Right forelimb (tissue), 1 donor: ENCODE data around the gene DUSP19.

Source experiments
- DNase-seq: peaks from one replicate; pipeline ENCODE4 v3.0.0-alpha.2; 2018

DUSP19 gene

DNA sequence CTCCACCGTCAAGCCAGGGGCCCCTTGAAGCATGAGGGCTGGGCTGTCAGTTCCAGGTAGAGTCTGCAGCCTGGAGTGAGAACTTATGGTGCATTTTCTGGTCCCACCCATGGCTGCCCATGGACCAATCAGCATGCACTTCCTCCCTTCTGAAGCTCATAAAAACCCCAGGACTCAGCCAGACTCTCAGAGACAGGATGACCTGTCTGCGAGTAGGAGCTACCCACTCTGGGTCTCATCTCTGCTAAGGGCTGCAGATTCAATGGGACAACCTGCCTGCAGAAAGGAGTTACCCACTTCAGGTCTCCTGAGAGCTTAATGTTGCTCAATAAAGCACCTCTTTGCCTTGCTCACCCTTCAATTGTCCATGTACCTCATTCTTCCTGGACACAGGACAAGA is 9.4 kb upstream of the DUSP19 start:
- DNase-seq, result no peak

DNA sequence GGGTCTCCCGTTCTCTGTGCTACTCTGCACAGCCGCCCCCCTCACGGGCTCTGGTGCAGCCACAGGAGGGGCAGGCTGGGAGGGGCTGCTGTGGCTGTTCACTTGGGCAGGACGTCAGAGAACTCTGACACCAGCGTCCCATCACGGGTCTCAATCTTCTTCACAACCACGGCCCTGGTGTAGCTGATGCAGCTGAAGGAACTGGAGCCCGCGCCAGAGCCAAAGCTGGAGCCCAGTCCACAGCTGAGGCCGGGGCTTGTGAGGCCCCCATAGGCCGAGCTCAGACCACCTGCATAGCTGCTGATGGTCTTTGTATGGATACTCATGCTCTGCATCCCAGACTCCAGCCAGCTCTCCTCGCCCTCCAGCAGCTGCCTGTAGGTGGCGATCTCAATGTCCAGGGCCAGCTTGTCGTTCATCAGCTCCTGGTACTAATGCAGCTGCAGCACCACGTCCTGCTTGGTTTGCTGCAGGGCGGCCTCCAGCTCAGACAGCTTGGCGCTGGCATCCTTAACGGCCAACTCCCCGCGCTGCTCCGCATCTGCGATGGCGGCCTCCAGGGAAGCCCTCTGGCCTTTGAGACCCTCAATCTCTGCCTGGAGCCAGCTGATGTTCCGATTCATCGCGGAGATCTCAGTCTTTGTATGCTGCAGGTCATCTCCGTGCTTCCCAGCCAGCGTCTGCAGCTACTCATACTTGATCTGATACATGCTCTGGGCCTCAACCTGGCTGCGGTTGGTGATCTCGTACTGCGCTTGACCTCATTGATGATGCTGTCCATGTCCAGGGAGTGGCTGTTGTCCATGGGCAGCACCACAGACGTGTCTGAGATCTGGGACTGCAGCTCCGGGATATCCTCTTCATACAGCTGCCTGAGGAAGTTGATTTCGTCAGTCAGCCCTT is 7.4 kb upstream of the DUSP19 start:
- no peak for DNase-seq

- DNase-seq, result no peak
Observed at GRCh38 chr2:183072177-183072576, 6.4 kb upstream of the DUSP19 start.

GRCh38 chr2:183078163-183078463 is 434 bp upstream of the DUSP19 start:
- no peak for DNase-seq

GRCh38 chr2:183079139-183079775 is 710 bp downstream of the DUSP19 start:
- no peak for DNase-seq

DNA sequence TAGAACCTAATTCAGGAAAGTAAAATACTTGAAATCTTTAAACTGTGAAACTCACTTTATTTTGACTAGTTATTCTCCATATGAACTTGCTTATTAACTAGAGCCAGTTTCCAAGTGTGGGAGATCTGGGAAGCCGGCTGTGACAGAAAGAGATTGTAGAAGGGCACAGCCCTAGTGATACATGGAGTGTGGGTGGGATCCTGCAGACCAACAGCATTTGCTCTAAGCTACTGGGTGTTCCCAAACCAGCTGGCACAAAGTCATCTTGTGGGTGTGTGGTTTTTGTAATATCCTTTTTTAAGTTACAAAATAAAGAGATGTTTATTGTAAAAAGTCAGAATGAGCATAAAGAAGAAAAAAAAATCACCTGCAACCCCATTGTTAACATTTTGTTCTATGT is 3.4 kb downstream of the DUSP19 start:
- DNase-seq, result no peak

DNA sequence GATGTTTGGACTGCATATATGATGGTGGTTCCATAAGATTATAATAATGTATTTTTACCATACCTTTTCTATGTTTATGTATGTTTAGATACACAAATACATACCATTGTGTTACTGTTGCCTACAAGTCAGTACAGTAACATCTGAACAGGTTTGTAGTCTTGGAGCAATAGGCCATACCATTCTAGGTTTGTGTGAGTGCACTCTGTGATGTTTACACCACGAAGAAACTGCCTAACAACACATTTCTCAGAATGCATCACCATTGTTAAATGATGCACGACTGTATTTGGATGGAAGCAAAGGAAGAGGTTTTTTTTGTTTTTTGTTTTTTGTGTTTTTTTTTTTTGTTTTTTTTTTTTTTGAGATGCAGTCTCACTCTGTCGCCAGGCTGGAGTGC is 9.5 kb downstream of the DUSP19 start:
- no peak for DNase-seq

DNA sequence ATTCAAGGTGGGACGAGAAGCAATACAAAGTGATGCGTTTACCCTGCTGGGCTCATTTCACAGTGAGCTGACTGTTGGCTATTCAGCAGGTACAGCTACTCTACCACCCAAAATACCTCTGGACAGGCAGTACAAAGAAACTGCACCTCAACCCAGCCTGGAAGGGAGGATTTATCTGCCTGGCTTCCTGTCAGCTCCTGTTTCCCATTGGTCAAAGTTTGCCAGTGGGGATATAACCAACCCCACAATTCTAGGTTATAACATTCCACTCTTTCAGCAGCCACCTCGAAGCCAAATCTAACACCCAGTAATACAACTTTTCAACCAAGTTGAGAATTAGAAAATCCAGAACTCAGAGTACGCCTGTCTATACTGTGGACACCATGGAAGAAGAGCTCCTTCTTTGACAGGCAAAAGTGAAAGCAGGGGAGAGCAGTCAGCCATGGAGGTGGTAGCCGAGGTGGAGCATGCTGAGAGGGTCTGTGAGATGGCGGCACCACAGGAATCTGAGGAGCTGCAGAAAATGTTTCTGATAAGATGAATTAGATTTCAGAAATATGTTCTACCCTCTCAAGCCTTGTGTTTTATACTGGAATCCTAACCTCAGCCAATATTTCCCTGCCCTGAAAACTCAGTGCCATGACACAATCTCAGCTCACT is 10.8 kb downstream of the DUSP19 start:
- DNase-seq, result no peak

GRCh38 chr2:183091318-183091953 is 12.9 kb downstream of the DUSP19 start:
- no peak for DNase-seq

DNA sequence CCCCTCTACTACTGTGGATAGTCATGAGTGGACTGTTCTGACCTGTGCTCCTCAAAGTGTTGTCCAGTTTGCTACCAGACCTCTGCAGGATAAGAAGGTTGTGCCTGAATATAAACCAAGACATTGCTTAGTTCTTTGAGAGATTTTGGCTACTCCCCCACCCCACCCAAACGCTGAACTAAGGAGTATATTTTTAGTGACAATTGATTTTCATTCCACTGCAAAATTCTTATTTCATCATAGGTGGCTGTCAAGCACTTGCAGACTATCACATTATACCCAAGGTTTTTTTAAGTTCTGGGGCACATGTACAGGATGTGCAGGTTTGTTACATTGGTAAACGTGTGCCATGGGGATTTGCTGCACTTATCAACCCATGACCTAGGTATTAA is 13.4 kb downstream of the DUSP19 start:
- DNase-seq, result no peak

- no peak for DNase-seq
Observed at GRCh38 chr2:183093857-183094657, 15.5 kb downstream of the DUSP19 start.

DNA sequence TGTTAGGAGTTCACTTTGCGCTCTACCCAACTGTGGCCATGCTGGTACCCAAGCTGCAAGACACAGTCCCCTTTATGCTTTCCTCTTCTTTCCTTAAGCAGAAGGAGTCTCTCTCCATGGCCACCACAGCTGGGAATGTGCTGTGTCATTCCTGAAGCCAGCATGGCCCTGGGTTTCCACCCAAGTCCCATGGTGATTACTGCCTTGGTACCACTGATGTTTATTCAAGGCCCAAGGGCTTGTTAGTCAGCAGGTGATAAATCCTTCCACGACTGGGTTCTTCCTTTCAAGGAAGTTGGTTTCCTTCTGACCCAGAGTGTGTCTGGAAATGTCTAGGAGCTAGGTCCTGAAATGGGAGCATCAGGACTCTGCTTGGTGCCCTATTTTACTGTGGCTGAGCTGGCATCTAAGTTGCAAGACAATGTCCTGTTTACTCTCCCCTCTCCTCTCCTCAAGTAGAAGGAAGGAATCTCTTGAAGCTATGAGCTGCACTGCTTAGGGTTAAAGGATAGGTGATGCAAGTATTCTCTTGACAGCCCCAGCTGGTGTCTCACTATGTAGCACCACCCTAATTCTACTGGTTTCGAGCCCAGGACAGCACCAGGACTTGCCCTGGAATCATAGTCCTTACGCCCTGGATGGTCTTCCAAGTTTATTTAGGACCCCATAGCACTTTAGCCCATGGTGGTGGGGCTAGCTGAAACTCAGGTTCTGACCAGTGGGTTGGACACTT is 27.0 kb downstream of the DUSP19 start:
- DNase-seq, result no peak

GRCh38 chr2:183112577-183112976 is 34.0 kb downstream of the DUSP19 start:
- no peak for DNase-seq

- DNase-seq, result no peak
Observed at GRCh38 chr2:183113630-183114029, 35.1 kb downstream of the DUSP19 start.

DNA sequence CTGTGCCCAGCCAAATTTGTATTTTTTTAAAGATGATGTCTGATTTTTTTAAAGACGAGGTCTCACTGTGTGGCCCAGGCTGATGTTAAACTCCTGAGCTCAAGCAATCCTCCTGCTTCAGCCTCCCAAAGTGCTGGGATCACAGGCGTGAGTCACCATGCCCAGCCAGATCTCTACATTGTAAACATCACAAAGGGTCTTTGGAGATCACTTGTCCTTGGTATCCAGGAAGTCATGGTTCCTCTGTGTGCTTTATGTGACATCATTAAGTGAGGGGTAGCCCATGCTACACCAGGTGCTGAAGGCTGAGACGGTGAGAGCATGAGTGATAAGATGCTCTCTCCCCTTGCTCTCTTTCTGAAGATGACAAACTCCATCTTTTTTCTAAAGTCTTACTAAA is 38.7 kb downstream of the DUSP19 start:
- DNase-seq, result no peak

- DNase-seq, result peak; percentile 43
Observed at GRCh38 chr2:183123117-183123958, 44.8 kb downstream of the DUSP19 start.

DNA sequence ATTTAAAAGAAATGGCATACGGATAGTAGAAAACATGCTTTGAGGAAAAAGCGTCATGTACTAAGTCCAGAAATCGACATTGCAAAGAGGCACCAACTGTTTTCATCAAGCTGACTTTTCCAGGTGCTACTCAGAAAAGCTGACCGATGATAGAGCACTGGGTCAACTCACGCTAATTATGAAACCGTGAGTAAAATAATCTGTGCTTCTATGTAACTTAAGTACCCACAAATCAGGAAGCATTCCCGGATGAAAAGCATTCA is 45.3 kb downstream of the DUSP19 start:
- DNase-seq, result no peak

DNA sequence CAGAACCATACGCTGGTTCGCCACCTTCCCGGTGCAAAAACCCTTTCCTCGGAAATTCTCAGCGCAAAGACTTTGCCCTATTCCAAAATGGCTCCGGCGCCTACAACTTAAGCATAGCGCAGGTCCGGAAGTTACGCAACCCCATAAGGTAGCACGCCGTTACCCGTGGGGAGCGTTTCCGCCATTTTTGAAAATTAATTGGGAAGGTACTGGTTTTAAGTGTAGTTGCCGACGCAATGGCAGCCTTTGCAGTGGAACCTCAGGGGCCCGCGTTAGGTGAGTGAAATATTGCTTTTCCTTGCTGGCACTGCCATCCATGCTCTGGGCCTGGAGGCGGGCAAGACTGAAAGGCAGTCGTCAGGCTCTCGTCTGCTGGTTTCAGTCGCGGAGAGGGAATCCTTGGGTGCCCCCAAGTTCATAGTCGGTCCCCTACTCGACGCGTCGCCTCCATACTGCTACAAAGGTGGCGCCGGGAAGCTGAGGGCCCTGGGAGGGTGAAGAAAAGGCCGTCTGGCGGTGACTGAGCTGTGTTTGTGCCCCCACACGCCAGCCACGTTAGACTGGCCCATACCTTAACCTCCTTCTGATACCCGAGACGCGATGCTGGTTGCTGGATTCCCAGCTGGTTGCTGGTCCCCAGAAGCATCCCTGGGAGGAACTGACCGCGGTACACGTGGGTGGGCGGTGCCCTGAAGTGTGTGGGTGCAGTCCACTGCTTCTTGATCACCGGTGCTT is 45.8 kb downstream of the DUSP19 start, which contains the start of gene NUP35:
Gene NUP35 (plus strand): TSS at position 222 of the 735 bp plus-strand sequence. CDS start 15 bp downstream, at position 237.
- peak; percentile 94 for DNase-seq

DNA sequence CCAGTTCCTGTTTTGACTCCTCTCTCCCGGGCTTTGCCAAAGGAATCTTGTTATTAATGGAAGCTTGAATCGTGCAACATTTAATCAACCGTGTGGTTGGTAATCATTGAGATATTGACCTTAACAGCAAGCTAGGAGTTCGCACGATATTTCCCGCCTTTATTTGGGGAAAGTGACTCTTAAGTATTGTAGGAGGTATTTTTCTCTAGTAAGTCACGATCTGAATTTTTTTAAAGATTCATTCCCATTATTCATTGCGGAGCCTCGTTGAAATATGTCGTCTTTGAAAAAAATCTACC is 46.4 kb downstream of the DUSP19 start:
- no peak for DNase-seq

DNA sequence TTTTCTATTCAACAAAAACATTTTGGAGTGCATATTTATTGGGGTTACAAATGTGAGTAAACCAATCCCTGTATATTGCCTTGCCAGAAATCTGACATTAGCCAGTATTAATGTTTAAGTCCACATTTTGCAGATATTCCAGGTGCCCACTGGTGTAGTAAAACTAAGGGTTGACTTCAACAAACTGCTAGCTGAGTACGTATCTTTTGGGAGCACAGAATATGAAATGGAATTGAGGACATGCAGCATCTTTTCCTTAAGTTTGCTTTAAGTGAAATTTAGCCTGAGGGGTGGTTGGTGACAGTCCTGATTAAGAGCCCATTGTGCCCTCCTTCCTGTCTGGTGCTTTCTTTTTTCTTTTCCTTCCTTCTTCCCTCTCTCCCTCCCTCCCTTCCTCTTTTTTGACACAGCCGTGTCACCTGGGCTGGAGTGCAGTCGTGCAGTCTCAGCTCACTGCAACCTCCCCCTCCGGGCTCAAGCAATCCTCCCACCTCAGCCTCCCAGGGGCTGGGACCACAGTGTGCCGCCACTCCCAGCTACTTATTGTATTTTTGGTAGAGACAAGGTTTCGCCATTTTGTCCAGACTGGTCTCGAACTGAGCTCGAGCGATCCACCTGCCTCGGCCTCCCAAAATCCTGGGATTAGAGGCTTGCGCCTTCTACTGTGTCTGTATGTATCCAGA is 47.3 kb downstream of the DUSP19 start:
- no peak for DNase-seq
